ENCODE results near the gene SERINC2. TPM values are rescaled to one million over a fixed set of nuclear protein-coding genes. Genes with fewer than 3 reads are reported as not detected.

Gene SERINC2
- total RNA-seq, 1 experiment from 2014 or later = 50.1 TPM

DNA sequence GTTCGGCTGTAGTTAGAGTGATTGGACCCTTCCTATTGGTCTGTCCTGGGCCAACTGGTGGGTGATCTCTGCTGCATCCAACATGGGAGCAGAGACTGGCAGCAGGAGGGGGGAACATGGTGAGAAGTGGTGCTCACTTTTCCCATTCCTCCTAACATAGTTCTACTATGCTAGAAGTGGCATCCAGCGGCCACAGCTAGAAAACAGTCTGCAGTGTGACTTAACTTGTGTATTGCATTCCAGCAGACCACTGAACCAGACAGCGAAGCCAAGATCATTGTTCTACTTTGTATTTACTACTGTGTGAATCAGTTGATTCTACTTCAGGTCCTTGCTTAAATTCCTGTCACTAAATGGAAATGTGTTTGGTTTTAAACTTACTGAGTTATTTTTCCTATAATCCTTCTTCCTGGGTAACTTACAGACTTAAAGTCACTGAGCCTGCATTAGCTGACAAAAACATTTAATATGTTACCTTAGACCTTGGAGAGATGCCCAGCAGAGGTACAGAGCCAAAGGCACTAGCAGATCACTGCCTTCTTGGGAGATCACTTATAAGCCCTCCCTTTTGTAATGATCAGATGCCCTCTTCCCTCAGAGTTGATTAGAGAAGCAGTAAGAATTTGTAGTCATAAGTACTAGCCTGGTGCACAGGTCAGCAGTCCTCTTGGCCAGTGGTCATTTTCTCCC is 48.3 kb upstream of the SERINC2 start:
- CTCF ChIA-PET = no interaction called here

More for the DNA sequence above, 48.3 kb upstream of the SERINC2 start:
- no peaks in the 10 kb centered on the region for H3K9me2 ChIP-seq (ENCODE audit: insufficient read depth)
- TF ChIP-seq CEBPB (IDR thresholded peaks at IDR 0.05; ENCODE audit: low read depth) (no peak), EZH2phosphoT487 (IDR thresholded peaks at IDR 0.05; ENCODE audit: borderline replicate concordance) (no peak), POLR2A (IDR thresholded peaks at IDR 0.05; ENCODE audit: borderline replicate concordance, extremely low read depth, insufficient read depth, insufficient read length) (no peak), JUND (IDR thresholded peaks at IDR 0.05) (no peak), ATF3 (IDR thresholded peaks at IDR 0.05) (no peak), YY1 (IDR thresholded peaks at IDR 0.05; ENCODE audit: extremely low read depth, insufficient replicate concordance, low read depth, low read length) (no peak), REST (IDR thresholded peaks at IDR 0.05; ENCODE audit: low read depth) (no peak), CBX3 (IDR thresholded peaks at IDR 0.05; ENCODE audit: low read depth) (no peak), TCF7L2 (IDR thresholded peaks at IDR 0.05; ENCODE audit: borderline replicate concordance, extremely low read depth, insufficient read depth, insufficient read length) (no peak), EZH2 (IDR thresholded peaks at IDR 0.05) (no peak), EGR1 (IDR thresholded peaks at IDR 0.05; ENCODE audit: low read depth) (no peak), RAD21 (IDR thresholded peaks at IDR 0.05; ENCODE audit: low read depth) (no peak), CTCF (IDR thresholded peaks at IDR 0.05 in 2 of 3, conservative IDR thresholded peaks at IDR 0.05 in 1 of 3; ENCODE audit: borderline replicate concordance in 1 of 3, insufficient read depth in 1 of 3, low read depth in 2 of 3, low read length in 2 of 3) (no peak), ELF1 (IDR thresholded peaks at IDR 0.05; ENCODE audit: borderline replicate concordance, low read depth) (no peak), FOSL1 (IDR thresholded peaks at IDR 0.05; ENCODE audit: low read depth) (no peak), POLR2AphosphoS5 (IDR thresholded peaks at IDR 0.05; ENCODE audit: low read depth, low read length) (no peak), ZFX (IDR thresholded peaks at IDR 0.05) (no peak)
- ChIA-PET RAD21 (ENCODE audit: low non-redundant PET in 1 of 2, low total read pairs in 2 of 2, uncharacterized antibody in 2 of 2, unreplicated experiment in 2 of 2) (no interaction called here), POLR2A (no interaction called here)
- H2AFZ ChIP-seq (ENCODE audit: low read depth, low read length, poor library complexity, severe bottlenecking) = no peak overlapping the region
- H4K20me1 ChIP-seq (ENCODE audit: insufficient read depth) = no peaks in the 10 kb centered on the region
- BruUV-seq (replicated peaks) = TSS peak; percentile 53
- H3K27ac ChIP-seq (ENCODE audit: low read depth, low read length) = no peak overlapping the region
- H3K4me3 ChIP-seq (replicated peaks in 1 of 2; ENCODE audit: low read depth in 1 of 2, low read length in 2 of 2) = no peak overlapping the region
- H3K36me3 ChIP-seq (ENCODE audit: control insufficient read depth in 1 of 2, insufficient read depth in 2 of 2, low read length in 2 of 2) = no peaks in the 10 kb centered on the region; a peak in 2 of 4 replicates
- no peaks in the 10 kb centered on the region for H3K27me3 ChIP-seq (ENCODE audit: insufficient read depth, low read length)
- no peaks in the 10 kb centered on the region for H3K79me2 ChIP-seq (ENCODE audit: insufficient read depth, low read length)
- no peaks in the 10 kb centered on the region for H3K4me1 ChIP-seq (ENCODE audit: control insufficient read depth in 1 of 2, insufficient read depth in 2 of 2, low read length in 2 of 2)
- intact Hi-C loops (cut with micrococcal nuclease) = no loop called here
- no peak for ATAC-seq
- no peaks in the 10 kb centered on the region for H3K9me3 ChIP-seq (ENCODE audit: control insufficient read depth in 1 of 2, insufficient read depth in 1 of 2, low read depth in 1 of 2, low read length in 2 of 2)
- no peak overlapping the region for H3K4me2 ChIP-seq (ENCODE audit: low read length)
- no peak for DNase-seq (ENCODE audit: low read depth, low spot score)
- no peak overlapping the region for H3K9ac ChIP-seq (ENCODE audit: low read length)

Measured in HCT116 (cell line).